Prostate gland (tissue), 2 donors: ENCODE measurements around the gene IPO13. TPM values are rescaled to one million over a fixed set of nuclear protein-coding genes. Genes with fewer than 3 reads are reported as not detected.

Experiments
- DNase-seq: peaks from one replicate; pipeline ENCODE4 v3.0.0-alpha.2; 2019; ENCODE audit warnings: low spot score
- H3K27ac ChIP-seq, 2 donors: fragments of 200-600 bp; sonication (generic); 2 replicates each; pipeline ENCODE4 v1.5.1; 2017 to 2019
- H3K27me3 ChIP-seq: fragments of 200-600 bp; sonication (generic); replicated peaks from 2 replicates; pipeline ENCODE4 v1.5.1; 2019; ENCODE audit not compliant: insufficient read depth
- H3K36me3 ChIP-seq, 2 donors: fragments of 200-600 bp; sonication (generic); 1 replicate in 1 of 2; 2 replicates in 1 of 2; pipeline versions ENCODE4 v1.5.1 to v1.8.1; 2017 to 2019
- H3K4me1 ChIP-seq: fragments of 200-600 bp; sonication (generic); replicated peaks from 2 replicates; pipeline ENCODE4 v1.5.1; 2019
- H3K4me3 ChIP-seq, 2 donors: fragments of 200-600 bp; sonication (generic); 2 replicates each; pipeline ENCODE4 v1.5.1; 2017 to 2019
- H3K9me3 ChIP-seq: fragments of 200-600 bp; sonication (generic); 2 replicates; pipeline ENCODE4 v1.5.1; 2017
- CTCF ChIP-seq, 4 experiments: fragments of 200-600 bp in 2 of 4; fragments of 450-650 bp in 2 of 4; sonication (generic) in 2 of 4; IDR thresholded peaks; 1 replicate in 3 of 4; 2 replicates in 1 of 4; pipeline ENCODE4 v1.5.1; 2016 to 2019; ENCODE audit warnings: antibody characterized with exemption in 4 of 4, mild to moderate bottlenecking in 2 of 4, moderate library complexity in 2 of 4
- POLR2A ChIP-seq: fragments of 450-650 bp; IDR thresholded peaks from one replicate; pipeline ENCODE4 v1.6.1; 2016; ENCODE audit warnings: antibody characterized with exemption, mild to moderate bottlenecking
- POLR2AphosphoS5 ChIP-seq: sonication (generic); formaldehyde crosslinking; IDR thresholded peaks from one replicate; pipeline ENCODE4 v1.6.1; 2017; ENCODE audit warnings: antibody characterized with exemption
- WGBS: methylation state at CpG from one replicate; pipeline ENCODE4 v1.1.5; 2018; 5-methylcytosine and 5-hydroxymethylcytosine counted together
- intact Hi-C: fragments of 100-400 bp; cut with DNase I; formaldehyde crosslinking; loops from one replicate; pipeline ENCODE4 v1.14.2; 2022
- total RNA-seq, 2 donors: library from RNA; depleted of rRNA; stranded (reverse); fragments of >200 nt; gene quantifications; one replicate each; pipeline ENCODE4 v1.1.0, GENCODE V29; 2016

IPO13 gene
- total RNA-seq, 2 donors from 2014 or later: 27.7 to 55.7 TPM

GRCh38 chr1:43975249-43975961 is 28.7 kb downstream of the IPO13 start:
- H3K4me3 ChIP-seq: peak overlapping the region; percentile 89 to 100
- no peak for TF ChIP-seq CTCF (IDR thresholded peaks at IDR 0.05)
- TF ChIP-seq POLR2A: no peak
- peak; percentile 8 for TF ChIP-seq POLR2AphosphoS5
- DNase-seq: peak; percentile 81
- H3K36me3 ChIP-seq: peaks cover 0 to 9% of the 10 kb centered on the region in 2 donors
- no peaks in the 10 kb centered on the region for H3K9me3 ChIP-seq
- 2% methylated on average over 34 of the region's 34 CpGs for WGBS
- H3K4me1 ChIP-seq: peaks cover 33% of the 10 kb centered on the region
- peak overlapping the region; percentile 91 to 97 for H3K27ac ChIP-seq
- intact Hi-C loops: no loop called here
- no peaks in the 10 kb centered on the region for H3K27me3 ChIP-seq

GRCh38 chr1:43976045-43976444 is 29.3 kb downstream of the IPO13 start:
- DNase-seq: no peak
- peaks cover 0 to 9% of the 10 kb centered on the region in 2 donors for H3K36me3 ChIP-seq
- H3K4me1 ChIP-seq: peaks cover 30% of the 10 kb centered on the region
- intact Hi-C loops: no loop called here
- TF ChIP-seq POLR2AphosphoS5 (no peak), POLR2A (no peak), CTCF (IDR thresholded peaks at IDR 0.05) (no peak)
- H3K27me3 ChIP-seq: no peaks in the 10 kb centered on the region
- H3K9me3 ChIP-seq: no peaks in the 10 kb centered on the region
- H3K27ac ChIP-seq: peak overlapping the region; percentile 91 to 97
- peak overlapping the region; percentile 89 to 100 for H3K4me3 ChIP-seq
- WGBS: 77% methylated on average over 4 of the region's 4 CpGs

GRCh38 chr1:43976890-43977289 is 30.1 kb downstream of the IPO13 start:
- Histone ChIP-seq H3K4me3 (no peak overlapping the region), H3K9me3 (no peaks in the 10 kb centered on the region), H3K4me1 (peaks cover 30% of the 10 kb centered on the region), H3K36me3 (peaks cover 0 to 9% of the 10 kb centered on the region in 2 donors), H3K27ac (no peak overlapping the region), H3K27me3 (no peaks in the 10 kb centered on the region)
- 91% methylated on average over 8 of the region's 8 CpGs for WGBS
- TF ChIP-seq POLR2AphosphoS5: no peak
- TF ChIP-seq CTCF (IDR thresholded peaks at IDR 0.05): no peak
- no peak for TF ChIP-seq POLR2A
- no peak for DNase-seq
- intact Hi-C loops: no loop called here

- H3K36me3 ChIP-seq: peaks cover 0 to 9% of the 10 kb centered on the region in 2 donors
- intact Hi-C loops: no loop called here
- H3K27me3 ChIP-seq: no peaks in the 10 kb centered on the region
- H3K4me3 ChIP-seq: no peak overlapping the region
- no peak overlapping the region for H3K27ac ChIP-seq
- peaks cover 30% of the 10 kb centered on the region for H3K4me1 ChIP-seq
- WGBS: 88% methylated on average over 9 of the region's 9 CpGs
- H3K9me3 ChIP-seq: no peaks in the 10 kb centered on the region
- TF ChIP-seq CTCF (IDR thresholded peaks at IDR 0.05): no peak
- TF ChIP-seq POLR2AphosphoS5: no peak
- no peak for TF ChIP-seq POLR2A
- no peak for DNase-seq
Observed at GRCh38 chr1:43977376-43978263, 30.9 kb downstream of the IPO13 start.
